Stimulated activated CD4-positive, alpha-beta T cell treated with anti-CD3 and anti-CD28 coated beads, Interleukin-1b, Interleukin-23, amount 100 ng/mL, for 24 hours (primary cell): ENCODE data around the gene BTF3L4.
"Not testable (repeated sequence)": the region's sequence is repeated elsewhere in the genome, so short reads cannot be mapped to it uniquely, and the experiment has no call there.

Source experiments
- DNase-seq, 4 experiments: peaks; one replicate each; pipeline ENCODE4 v3.0.0-alpha.2; 2020; ENCODE audit warnings: low read depth in 4 of 4, low spot score in 1 of 4

BTF3L4 gene

DNA sequence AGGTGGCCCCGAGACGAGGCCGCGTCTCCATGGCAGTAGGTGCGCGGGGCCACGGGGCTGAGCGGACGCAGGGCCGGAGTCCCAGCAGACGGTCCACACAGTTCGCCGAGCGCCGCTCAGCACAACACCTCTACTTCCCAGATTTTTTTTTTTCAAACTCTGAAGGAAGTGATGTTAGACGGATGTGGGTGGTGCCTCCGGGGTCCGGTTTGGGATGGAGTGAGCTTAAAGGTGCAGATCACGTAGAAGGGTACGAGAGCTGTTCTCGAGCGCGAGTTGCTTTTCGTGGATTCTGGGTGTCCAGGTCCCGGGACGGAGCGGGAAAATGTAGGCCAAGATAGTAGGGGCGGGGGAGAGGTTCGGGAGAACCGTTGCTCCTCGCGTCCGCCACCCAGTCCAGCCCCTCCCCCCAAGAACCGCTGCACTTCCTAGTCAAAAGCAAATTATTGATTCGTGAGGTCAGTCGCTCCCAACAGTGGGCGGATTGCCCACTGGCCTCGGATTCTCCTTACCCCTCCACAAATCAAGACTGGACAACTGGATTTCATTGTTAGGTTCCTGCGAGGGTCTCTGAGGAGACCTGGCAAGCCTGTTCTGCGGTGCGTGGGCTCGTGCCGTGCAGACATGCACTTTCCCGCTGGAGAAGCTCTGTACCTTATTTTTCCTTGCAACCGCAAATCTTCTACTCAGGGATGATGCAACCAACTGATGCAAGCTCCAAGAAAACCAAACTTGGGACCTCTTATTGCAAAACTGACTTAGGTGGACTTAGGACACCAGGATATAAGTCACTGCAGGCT, 829 bp upstream of the BTF3L4 start, which contains the start of gene TXNDC12:
TSS of gene TXNDC12 (minus strand) at position 126 of the 800 bp plus-strand sequence. CDS start at position 31, 95 bp downstream.
- DNase-seq: peak; percentile 31 to 64 (median 40)

DNA sequence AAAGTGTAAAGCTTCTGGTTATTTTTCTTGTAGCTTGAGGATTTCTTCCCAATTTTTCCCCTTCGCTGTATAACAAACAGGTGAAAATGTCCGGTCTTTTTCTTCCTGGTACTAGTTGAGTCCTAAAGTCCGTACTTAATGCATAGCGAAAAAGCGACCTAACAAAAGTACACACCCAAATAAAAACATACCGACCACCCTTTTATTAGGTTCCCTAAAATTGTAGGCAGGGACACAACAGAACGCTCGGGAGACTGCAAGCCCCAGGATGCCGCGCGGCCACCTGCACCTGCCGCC, 281 bp upstream of the BTF3L4 start:
- DNase-seq: no peak

DNA sequence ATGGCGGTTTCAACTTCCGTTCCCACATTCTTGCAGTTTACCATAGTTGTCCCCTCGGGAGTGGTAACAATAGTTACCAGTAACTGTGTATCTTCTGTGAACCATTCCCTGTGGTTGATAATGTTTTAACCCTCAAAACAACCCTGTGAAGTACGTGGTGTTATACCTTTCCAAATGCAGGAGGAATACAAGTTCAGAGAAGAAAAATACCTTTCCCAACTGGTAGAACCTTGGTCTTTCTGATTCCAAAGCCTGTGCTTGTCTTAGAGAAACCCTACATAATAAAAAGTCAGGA, 789 bp downstream of the BTF3L4 start:
- DNase-seq: no peak

DNA sequence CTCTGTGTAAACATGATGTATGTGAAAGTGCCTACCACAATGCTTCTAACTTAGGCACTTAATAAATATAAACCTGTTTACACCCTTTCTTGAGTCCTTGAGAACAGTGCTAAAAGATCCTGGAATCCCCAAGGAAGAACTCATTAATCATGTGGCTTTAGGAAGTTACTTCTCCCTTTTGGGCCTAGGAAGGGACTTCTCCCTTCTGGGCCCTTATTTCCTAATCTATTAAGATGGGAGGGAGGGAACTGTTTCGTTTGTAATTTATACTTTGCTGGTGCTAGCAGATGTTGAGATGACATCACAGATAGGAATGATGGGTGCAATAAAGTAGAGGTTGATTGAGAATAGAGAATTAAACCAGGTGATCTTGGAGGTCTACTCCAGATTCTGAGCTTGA, 1.2 kb downstream of the BTF3L4 start:
- no peak for DNase-seq

DNA sequence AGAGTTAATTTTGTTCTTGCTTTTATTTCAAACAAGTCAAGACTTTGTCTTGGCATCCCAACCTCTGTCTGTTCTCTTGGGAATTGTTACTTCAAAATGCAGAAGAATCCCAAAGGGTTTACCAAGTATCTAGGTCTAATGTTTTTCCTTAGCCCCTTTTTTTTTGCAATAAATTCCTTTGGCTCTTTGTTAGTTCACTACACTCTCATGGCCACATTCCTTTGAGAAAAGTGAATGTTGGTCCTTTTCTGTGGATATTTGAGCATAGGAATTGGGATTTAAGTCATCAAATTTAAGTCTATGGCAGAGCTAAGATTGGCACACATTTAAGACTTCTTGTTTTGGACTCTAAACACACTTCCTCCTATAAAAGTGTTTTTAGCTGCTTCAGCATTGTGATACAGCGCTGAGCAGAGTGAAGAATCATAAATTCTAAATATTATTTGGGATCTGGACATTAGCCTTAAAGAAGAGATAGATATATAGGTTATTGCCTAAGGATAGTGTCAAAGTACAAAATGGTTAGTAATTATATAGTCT, 1.9 kb downstream of the BTF3L4 start:
- DNase-seq: no peak

DNA sequence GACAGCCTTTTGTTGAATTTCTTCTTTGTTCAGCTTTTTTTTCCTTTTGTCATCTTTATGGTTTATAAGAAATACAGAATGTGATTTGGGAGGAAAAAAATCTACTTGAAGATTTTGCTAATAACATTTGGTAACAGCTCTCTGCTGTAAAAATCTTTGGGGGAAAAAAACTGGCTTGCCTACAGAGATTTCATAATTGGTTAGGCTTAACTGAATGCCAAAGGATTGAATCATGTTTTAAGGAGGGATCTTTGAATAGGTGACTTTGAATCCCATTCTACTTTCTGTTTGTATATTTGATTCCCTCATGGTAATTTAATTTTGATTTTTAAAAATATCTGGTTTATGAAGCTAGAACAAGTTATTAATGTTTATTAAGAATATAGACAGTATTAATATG, 3.2 kb downstream of the BTF3L4 start:
- DNase-seq: no peak

DNA sequence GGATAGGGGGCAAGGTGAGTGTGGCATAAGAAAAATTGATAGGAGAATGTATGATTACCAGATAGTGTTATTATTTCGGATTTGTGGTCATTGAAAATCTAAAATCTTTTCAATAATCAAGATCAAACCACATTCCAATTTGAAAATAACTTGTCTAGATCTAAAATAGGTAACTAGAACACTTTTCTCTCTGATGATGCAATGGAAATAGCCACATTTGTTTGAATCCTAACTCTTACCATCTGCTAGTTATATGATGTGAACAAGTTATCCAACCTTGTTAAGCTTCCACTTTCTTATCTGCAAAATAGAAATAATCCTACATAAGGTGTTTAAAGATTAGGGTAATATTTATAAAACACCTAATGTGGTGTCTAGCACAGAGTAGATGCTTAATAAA, 3.8 kb downstream of the BTF3L4 start:
- DNase-seq: no peak

DNA sequence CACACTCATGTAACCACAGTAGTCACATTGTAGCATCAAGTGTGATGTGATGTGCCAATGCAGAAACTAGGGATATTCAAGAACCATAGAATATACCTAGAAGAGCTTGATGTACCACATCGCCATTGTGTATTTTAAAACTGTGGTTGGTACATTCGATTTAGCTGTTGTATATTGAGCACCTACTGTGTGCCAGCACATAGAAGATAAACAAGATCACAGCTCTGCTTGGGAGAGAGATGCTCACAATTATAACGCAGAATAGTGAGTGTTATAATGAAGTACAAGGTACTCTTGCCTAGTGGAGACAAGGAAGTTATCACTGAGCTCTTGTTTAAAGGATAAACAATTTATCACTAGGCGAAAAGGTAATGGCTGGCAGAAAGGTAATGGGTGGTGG, 4.7 kb downstream of the BTF3L4 start:
- DNase-seq: no peak

DNA sequence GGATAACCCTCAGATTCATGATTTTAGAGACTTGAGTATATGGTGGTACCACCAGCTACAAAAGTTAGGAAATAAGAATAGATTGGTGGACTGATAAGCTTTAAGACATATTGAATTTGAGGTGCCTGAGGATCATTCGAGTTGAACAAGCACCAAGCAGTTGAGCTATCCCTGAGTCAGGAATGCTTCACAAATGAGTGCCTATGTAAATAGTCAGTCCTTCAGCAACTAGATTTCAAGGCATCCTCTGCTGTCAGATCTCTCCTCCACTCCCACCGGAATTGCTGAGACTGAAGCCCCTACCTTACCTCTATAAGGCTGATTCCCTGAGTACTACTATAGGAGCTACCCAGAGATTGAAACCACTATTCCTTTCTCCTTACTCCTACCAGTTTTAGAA, 7.1 kb downstream of the BTF3L4 start:
- no peak for DNase-seq

DNA sequence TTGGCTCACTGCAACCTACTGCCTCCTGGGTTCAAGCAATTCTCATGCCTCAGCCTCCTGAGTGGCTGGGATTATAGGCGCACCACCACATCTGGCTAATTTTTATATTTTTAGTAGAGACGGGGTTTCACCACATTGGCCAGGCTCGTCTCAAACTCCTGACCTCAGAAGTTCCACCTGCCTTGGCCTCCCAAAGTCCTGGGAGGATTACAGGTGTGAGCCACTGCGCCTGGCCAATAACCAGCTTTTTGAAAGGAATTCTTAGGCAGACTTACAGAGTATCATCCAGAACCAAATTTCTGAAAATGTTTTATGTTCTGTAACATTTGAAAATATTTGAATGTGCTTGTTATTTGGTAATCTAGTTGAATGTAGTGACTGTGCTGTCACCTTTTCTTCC, 14.6 kb downstream of the BTF3L4 start:
- DNase-seq: no peak

DNA sequence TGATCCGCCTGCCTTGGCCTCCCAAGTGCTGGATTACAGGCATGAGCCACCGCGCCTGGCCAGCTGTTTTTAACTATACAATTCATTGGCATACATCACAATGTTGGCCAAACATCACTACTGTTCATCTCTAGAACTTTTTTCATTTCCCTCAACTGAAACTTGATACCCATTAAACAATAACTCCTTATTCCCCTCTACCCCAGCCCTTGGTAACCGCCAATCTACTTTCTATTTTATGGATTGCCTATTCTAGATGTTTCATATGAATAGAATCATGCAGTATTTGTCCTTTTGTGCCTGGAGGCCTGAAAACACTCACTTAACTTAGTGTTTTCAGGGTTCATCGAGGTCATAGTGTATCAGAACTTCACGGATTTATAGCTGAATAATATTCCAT, 16.2 kb downstream of the BTF3L4 start:
- DNase-seq: no peak

DNA sequence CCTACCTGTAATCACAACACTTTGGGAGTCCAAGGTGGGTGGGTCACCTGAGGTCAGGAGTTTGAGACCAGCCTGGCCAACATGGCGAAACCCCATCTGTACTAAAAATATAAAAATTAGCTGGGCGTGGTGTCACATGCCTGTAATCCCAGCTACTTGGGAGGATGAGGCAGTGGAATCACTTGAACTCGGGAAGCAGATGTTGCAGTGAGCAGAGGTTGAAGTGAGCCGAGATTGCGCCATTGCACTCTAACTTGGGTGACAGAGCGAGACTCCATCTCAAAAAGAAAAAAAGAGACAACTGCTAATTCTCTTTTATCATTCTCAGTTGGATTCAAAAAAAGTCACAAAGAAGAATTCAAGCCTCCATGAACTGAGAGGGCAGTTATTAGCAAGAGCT, 21.2 kb downstream of the BTF3L4 start:
- not testable (repeated sequence) for DNase-seq

DNA sequence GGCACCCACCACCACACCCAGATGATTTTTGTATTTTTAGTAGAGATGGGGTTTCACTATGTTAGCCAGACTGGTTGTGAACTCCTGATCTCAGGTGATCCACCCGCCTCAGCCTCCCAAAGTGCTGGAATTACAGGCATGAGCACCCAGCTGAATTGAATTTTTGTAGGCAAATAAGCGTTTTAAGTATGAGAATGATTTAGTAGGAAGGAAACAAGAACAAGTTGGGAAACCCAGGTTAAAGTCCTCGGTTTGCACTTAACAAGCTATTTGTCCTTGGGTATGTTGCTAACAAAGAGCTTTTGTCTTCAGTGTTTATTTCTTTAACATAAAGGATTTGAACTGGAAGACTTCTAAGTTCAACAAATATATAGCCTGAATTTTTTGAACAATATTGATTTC, 23.9 kb downstream of the BTF3L4 start:
- DNase-seq: no peak

DNA sequence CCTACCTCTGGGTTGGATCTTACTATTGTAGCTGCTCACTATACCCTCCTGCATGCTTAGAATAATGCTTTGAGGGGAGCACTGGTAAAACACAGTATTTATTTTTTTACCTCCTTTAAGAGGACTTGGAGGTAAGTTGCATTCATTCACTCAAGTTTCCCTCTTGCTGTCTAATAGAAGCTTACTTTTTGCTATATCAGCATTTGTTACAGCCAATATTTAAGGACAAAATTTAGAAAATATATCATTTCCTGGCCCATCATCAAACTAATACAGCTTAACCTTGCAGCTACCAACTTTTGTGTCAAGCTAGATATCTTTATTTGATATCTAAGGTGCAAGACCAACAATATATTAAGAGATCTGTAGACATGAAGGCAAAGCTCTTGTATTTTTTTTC, 31.8 kb downstream of the BTF3L4 start:
- DNase-seq: not testable (repeated sequence)

DNA sequence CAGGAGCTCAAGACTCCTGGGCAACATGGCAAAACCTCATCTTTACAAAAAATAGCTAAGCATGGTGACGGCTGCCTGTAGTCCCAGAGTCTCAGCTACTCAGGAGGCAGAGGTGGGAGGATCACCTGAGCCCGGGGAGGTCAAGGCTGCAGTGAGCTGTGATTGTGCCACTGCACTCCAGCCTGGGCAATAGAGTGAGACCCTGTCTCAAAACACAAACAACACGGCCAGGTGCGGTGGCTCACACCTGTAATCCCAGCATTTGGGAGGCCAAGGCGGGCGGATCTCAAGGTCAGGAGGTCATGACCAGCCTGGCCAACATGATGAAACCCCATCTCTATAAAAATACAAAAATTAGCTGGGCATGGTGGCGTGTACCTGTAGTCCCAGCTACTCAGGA, 38.2 kb downstream of the BTF3L4 start:
- not testable (repeated sequence) for DNase-seq

DNA sequence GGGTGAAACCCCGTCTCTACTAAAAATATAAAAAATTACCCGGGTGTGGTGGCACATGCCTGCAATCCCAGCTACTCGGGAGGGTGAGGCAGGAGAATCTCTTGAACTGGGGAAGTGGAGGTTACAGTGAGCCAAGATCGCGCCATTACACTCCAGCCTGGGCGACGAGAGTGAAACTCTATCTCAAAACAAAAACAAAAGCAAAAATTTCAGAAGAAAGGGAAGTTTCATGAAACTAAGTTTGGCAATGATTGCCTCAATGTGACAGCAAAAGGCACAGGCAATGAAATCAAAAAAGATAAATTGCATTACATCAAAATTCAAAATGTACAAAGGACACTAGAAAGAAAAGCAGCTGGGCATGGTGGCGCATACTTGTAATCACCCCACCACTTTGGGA, 40.1 kb downstream of the BTF3L4 start:
- no peak for DNase-seq

DNA sequence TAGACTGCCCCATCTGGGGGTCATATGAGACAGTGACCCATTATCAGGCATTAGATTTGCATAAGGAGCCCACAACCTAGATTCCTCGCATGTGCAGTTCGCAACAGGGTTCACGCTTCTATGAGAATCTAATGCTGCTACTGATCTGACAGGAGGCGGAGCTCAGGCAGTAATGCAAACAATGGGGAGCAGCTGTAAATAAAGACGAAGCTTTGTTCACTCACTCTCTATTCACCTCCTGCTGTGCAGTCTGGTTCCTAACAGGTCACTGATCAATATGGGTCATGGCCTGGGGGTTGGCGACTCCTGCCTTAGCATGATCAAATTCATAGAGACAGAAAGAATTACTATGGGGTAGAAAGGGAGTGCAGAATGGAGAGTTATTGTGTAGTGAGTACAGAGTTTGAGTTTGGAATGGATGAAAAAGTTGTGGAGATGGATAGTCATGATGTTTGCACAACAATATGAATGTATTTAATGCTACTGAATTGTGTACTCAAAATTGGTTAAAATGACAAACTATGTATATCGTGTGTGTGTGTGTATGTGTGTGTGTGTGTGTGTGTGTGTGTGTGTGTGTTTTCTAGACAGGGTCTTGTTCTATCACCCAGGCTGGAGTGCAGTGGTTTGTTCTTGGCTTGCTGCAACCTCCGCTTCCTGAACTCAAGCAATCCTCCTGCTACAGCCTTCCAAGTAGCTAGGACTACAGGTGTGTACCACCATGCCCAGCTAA, 42.2 kb downstream of the BTF3L4 start:
- DNase-seq: no peak

DNA sequence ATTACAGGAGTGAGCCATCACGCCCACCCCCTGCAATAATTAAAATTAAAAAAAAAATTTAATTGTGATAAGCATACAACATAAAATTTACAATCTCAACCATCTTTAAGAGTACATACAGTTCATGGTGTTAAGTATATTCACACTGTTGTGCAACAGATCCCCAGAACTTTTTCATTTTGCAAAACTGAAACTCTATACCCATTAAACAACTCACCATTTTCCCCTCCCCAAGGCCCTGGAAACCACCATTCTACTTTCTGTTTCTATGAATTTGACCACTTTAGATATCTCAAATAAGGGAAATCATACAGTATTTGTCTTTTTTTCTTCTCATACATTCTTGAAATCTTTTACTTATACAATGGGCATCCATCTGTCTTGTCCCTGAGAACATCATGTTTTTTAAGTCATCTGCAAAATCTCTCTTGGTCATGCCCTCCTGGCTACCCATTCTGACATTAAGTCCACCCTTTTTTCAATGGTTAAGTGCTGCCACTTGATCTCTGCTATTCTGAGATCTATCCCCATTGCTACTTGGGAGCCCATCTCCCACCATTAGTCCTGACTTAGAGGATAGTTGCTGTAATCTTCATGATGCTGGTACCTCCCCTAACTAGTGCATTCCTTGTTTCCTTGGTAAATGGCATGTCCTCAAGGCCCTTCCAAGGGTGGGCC, 46.4 kb downstream of the BTF3L4 start:
- no peak for DNase-seq

DNA sequence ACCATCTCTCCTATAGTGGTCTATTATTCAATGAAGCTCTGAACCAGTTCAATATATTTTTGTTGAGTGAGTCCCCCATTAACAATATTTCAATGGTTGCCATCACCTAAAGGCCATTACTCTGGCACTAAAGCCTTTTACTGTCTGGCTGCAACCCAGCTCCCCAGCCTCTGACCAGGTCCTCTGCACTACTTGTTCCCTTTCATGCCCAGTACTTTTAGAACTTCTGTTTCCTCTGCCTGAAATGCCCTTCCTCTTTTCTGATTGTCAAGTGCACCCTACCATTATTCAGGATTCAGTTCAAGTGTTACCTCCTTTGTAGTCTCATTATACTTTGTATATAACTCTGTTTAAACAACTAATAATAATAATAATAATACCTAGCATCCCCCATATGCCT, 55.4 kb downstream of the BTF3L4 start:
- DNase-seq: no peak

DNA sequence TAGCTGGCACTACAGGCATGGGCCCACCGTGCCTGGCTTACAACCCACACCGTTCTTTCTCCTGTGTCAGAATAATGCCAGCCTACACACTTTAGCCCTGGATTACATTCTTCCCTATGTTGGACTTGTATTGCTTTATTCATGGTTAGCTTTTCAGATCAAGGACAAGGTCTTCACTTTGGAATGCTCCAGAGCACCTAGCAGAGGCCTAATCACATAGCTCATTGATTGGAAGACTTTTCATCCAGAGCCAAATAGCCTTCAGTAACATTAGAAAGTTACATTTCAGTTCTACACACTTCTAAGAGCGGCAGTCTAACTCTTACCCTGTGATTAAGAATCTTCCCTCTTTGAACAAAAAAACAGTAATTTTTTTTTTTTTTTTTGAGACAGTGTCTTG, 56.4 kb downstream of the BTF3L4 start:
- DNase-seq: no peak

DNA sequence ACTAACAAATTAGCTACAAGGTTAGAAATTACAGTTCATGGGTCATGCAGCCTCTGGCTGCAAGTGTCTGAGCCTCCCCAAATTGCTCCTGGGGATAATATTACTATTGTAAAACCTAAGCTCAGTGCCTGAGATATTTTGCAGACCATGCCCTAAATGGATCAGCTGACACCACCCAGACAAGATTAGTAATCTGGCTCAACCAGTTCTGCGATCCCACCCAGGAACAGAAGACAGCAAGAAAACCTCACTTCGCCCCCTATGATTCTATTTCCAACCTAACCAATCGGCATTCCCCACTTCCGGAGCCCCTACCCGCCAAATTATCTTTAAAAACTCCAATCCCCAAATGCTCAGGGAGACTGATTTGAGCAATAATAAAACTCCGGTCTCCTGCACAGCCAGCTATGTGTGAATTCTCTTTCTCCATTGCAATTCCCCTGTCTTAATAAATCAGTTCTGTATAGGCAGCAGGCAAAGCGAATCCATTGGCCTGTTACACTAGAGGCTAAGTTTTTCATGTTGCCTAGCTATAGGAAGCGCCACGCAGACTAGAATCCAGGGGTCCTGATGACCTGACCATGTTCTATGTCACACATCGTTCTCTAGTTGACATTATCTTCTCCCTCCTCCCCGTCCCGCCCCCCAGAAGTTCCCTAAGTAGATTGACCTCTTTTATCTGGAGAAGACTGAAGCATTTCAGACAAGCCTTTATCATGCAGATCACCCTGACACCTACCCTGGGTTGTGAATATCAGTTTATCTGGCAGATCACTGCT, 63.4 kb downstream of the BTF3L4 start:
- no peak for DNase-seq
